Esophagus mucosa (tissue), 1 donor: Measurements from ENCODE around the gene CYSLTR2. TPM values are rescaled to one million over a fixed set of nuclear protein-coding genes. Genes with fewer than 3 reads are reported as not detected.
A peak's percentile ranks its signal among the peaks of the same experiment; 100 is the strongest.

Source experiments
- ATAC-seq: fragments of 200-7000 bp; cut with Tn5 transposase; one replicate; pipeline ENCODE4 v1.9.1; 2020
- total RNA-seq: library from RNA; stranded (reverse); gene quantifications from one replicate; pipeline ENCODE4 v1.2.4, GENCODE V29; 2023
- donor health status: DM: yes; HTN: yes; CAD: no.

CYSLTR2 gene
- total RNA-seq, result 0.24 TPM

- no peak for ATAC-seq
Measured at GRCh38 chr13:48653472-48653939, at the start of gene CYSLTR2. Gene CYSLTR2 (plus strand): TSS chr13:48653929. CDS start chr13:48706818, 52,889 bp downstream.

- ATAC-seq, result no peak
Measured at GRCh38 chr13:48615049-48615448, 38.7 kb upstream of the CYSLTR2 start.

- ATAC-seq, result no peak
Measured at GRCh38 chr13:48618937-48619336, 34.8 kb upstream of the CYSLTR2 start.

GRCh38 chr13:48621056-48621455 lies 32.7 kb upstream of the CYSLTR2 start:
- no peak for ATAC-seq

GRCh38 chr13:48624016-48624415 lies 29.7 kb upstream of the CYSLTR2 start:
- ATAC-seq, result no peak

- no peak for ATAC-seq
Measured at GRCh38 chr13:48624858-48625257, 28.9 kb upstream of the CYSLTR2 start.

- no peak for ATAC-seq
Measured at GRCh38 chr13:48625413-48626076, 28.2 kb upstream of the CYSLTR2 start.

GRCh38 chr13:48626077-48626449 lies 27.7 kb upstream of the CYSLTR2 start:
- no peak for ATAC-seq

GRCh38 chr13:48626726-48627451 lies 26.8 kb upstream of the CYSLTR2 start:
- ATAC-seq, result no peak

- no peak for ATAC-seq
Measured at GRCh38 chr13:48629277-48629676, 24.5 kb upstream of the CYSLTR2 start.

- ATAC-seq, result no peak
Measured at GRCh38 chr13:48630291-48630690, 23.4 kb upstream of the CYSLTR2 start.

- no peak for ATAC-seq
Measured at GRCh38 chr13:48630773-48631172, 23.0 kb upstream of the CYSLTR2 start.

- ATAC-seq, result no peak
Measured at GRCh38 chr13:48631441-48631840, 22.3 kb upstream of the CYSLTR2 start.

GRCh38 chr13:48633700-48634099 lies 20.0 kb upstream of the CYSLTR2 start:
- no peak for ATAC-seq

- no peak for ATAC-seq
Measured at GRCh38 chr13:48634636-48635035, 19.1 kb upstream of the CYSLTR2 start.

- ATAC-seq, result no peak
Measured at GRCh38 chr13:48635478-48635877, 18.3 kb upstream of the CYSLTR2 start.

GRCh38 chr13:48636550-48636949 lies 17.2 kb upstream of the CYSLTR2 start:
- ATAC-seq, result peak; percentile 39

GRCh38 chr13:48637601-48638000 lies 16.1 kb upstream of the CYSLTR2 start:
- no peak for ATAC-seq

- ATAC-seq, result no peak
Measured at GRCh38 chr13:48640767-48641166, 13.0 kb upstream of the CYSLTR2 start.

- ATAC-seq, result no peak
Measured at GRCh38 chr13:48641404-48641803, 12.3 kb upstream of the CYSLTR2 start.

GRCh38 chr13:48642061-48642460 lies 11.7 kb upstream of the CYSLTR2 start:
- no peak for ATAC-seq

GRCh38 chr13:48643159-48643558 lies 10.6 kb upstream of the CYSLTR2 start:
- ATAC-seq, result no peak

- no peak for ATAC-seq
Measured at GRCh38 chr13:48644141-48644540, 9.6 kb upstream of the CYSLTR2 start.

GRCh38 chr13:48644951-48645350 lies 8.8 kb upstream of the CYSLTR2 start:
- no peak for ATAC-seq
